Esophagus squamous epithelium (tissue), 4 donors: Measurements from ENCODE around the gene SNX24.

ENCODE experiments used
- CTCF ChIP-seq, 6 experiments: fragments of 450-650 bp in 4 of 6; fragments of 200-600 bp in 2 of 6; sonication (generic) in 2 of 6; IDR thresholded peaks; one replicate each; pipeline ENCODE4 v1.5.1; 2016 to 2019; ENCODE audit warnings: antibody characterized with exemption in 6 of 6, mild to moderate bottlenecking in 4 of 6, moderate library complexity in 4 of 6
- POLR2A ChIP-seq, 4 donors: fragments of 450-650 bp; IDR thresholded peaks; one replicate each; pipeline ENCODE4 v1.6.1; 2017; ENCODE audit warnings: antibody characterized with exemption in 4 of 4, mild to moderate bottlenecking in 4 of 4, moderate library complexity in 3 of 4

GRCh38 chr5:123028222-123028621 lies 182.8 kb downstream of the SNX24 start:
- TF ChIP-seq POLR2A (IDR thresholded peaks at IDR 0.05) (no peak), CTCF (IDR thresholded peaks at IDR 0.05) (no peak)
